Cortex of kidney (tissue), 1 donor: ENCODE results near the gene GALNT4.

Source experiments
- DNase-seq: peaks from one replicate; lab custom pipeline; 2025; lab: John Stamatoyannopoulos, UW

Gene GALNT4

DNA sequence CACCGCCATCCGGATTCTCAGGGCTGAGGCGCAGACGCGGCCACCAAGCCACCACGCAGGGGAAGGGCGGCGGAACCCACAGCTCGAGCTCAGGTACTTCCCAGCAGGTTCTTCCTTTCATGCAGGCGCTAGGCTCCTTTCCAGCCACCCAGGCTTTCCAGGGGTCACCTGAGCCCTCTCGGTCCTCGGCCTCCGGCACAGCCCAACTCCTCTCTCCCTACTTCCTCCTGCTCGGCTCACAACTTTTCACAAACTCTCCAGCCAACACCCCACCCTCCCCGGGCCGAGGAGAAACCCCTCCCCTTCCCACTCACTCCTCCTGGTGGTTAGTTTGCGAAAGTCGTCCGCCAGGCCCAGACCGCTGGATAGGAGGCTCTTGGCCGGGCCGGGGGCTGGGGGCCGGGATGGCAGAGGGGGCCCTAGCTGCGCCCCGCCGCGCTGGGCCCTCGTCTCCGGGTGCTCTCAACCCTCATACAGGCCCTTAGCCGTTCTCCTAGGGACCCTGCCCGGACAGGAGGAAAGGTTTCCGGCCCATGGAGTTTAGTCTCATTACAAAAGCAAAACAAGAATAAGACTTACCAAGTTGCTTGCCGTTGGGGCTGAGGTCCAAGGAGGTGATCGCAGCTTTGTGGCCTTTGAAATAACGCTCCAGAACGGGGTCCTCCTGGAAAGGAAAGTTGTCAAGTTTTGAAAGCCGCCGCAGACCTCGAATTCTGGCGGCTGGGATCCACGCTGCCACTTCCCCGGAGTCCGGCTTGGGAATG lies at the start of gene GALNT4:
GALNT4 (minus strand) TSS at position 256 of the 764 bp plus-strand sequence; CDS start at position 9, 247 bp downstream.
- no peak for DNase-seq

- DNase-seq = no peak
Measured at GRCh38 chr12:89573051-89573810, 48.6 kb upstream of the GALNT4 start.

GRCh38 chr12:89571491-89572195 lies 47.0 kb upstream of the GALNT4 start:
- no peak for DNase-seq

DNA sequence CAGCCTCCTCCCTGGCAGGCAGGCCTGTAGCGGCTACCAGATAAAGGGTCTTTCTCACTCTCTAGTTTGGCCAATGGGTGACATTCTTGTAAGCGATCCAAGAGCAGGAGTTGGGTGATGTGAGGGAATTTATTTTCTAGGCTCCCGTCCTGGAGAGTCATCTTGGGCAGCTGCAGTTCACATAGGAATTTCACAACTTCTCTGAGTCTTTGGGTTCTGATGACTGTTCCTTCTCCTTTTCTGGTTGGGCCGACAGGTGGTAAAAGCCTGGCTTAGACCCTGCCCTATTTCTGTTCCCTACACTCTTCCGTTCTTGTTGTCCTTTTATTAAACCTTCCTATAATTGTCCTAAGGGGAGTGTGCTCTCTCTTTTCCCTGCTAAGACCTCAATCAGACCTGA lies 43.9 kb upstream of the GALNT4 start:
- DNase-seq = no peak

GRCh38 chr12:89567691-89568239 lies 43.2 kb upstream of the GALNT4 start:
- DNase-seq = no peak

DNA sequence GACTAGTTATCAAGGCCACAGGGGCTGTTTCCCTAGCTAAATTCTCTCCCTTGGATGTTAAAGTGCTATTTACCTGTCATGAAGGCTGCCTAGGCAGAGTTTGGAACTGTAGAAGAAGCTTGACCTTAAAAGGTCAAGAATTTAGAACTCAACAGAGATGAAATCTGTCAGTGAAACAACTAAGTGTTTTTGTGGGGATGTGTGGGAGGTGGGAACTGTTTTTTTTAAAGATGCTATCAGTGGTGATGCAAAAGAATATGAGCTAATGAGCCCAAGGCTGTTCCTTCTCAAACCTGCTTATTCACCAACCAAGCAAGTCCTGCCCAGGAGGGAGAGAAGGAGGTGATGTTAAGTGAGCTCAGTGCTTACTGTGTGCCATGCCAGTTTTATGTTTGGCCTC lies 42.0 kb upstream of the GALNT4 start:
- DNase-seq = no peak

- DNase-seq = no peak
Measured at GRCh38 chr12:89565002-89565401, 40.4 kb upstream of the GALNT4 start.

- no peak for DNase-seq
Measured at GRCh38 chr12:89559753-89560152, 35.2 kb upstream of the GALNT4 start.

DNA sequence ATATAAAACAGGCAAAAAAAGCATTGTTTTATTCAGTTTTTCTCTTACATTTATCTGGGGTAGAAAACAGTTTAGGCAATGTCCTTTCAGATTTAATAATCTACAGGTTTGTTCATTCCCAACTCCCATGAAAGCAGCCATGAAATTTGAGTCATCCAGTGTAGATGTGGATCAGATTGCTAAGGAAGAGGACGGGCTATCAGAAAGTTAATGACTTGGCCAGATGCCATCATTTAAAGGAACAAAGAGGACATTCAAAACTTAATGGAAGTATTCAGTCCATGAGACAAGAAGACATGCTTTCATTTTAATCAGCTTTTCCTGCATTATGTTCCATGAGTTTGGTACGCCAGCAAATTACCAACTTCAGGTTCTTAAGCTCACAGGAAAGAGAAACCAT lies 32.4 kb upstream of the GALNT4 start:
- DNase-seq = no peak

- no peak for DNase-seq
Measured at GRCh38 chr12:89552376-89552775, 27.8 kb upstream of the GALNT4 start.

DNA sequence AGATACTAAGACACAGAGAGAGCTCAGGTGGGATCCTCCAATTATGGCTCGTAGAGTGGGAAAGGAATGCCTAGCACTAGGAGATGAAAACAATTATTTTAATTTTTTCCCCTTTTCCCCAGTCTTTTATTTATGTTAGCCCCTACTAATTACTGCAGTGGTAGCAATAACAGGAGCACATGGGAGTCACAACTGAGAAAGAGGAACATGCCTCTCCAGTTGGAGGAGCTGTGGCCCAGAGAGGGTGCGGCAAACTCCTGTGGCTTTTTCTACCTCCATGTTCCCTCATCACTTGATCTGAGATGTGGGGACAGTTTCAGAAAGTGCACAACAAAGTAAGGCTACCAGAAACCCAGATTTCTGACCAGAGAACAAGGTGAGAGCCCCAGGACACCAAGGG lies 27.2 kb upstream of the GALNT4 start:
- no peak for DNase-seq

GRCh38 chr12:89547101-89547500 lies 22.5 kb upstream of the GALNT4 start:
- DNase-seq = no peak

GRCh38 chr12:89546151-89546550 lies 21.6 kb upstream of the GALNT4 start:
- DNase-seq = no peak

DNA sequence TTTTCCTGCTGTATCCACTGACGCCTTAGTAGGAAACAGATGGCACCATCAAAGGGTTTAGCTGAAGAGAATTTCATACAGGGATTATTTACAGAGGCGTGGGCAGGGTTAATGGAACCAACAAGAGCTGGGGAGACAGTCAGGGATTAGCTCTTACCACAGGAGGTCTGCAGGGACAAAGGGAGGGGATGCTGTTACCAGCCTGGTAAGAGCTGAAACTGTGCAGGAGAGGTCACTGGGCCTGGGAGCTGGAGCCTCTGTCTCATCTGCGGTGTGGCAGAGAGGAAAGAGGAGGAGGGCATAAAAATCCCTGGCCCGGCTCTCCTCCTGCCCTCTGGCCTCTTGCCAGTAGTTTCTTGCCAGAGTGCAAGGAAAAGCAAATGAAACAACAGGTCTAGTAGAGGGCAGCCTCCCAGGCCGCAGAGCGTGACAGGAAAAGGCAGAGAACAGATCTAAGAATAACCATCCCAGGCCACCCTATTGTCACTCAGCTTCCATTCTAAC lies 20.1 kb upstream of the GALNT4 start:
- DNase-seq = no peak

GRCh38 chr12:89544022-89544421 lies 19.4 kb upstream of the GALNT4 start:
- DNase-seq = no peak

DNA sequence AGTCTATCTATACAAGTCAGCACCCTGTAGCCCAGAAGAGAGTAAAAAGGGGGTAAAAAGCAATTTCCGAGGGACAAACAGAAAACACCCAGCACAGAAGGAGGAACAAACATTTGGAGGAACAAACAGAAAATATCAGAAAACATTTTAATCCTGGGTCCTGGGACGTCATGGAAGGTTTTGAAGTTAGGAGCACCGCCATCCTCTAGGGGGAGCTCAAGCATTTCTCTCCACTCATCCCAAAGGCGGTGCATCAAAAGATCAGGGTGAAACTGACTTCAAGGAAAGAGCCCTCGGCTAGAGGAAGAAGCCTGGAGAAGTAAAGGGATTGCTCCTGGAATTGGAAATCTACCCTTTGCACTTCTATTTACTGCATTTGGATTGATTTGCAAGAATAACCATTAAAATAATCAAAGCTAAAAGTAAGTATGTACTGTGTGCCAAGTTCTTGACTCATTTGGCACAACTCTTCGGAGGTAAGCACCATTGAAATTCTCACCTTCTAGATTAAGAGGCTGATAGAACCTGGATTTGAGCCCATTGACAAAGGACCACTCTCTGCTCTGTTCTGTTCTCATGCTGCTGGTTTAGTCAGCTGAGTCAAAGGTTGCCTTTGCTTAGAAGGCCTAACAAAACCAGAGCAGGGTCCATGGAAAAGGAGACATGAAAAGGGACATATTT lies 18.5 kb upstream of the GALNT4 start:
- no peak for DNase-seq

DNA sequence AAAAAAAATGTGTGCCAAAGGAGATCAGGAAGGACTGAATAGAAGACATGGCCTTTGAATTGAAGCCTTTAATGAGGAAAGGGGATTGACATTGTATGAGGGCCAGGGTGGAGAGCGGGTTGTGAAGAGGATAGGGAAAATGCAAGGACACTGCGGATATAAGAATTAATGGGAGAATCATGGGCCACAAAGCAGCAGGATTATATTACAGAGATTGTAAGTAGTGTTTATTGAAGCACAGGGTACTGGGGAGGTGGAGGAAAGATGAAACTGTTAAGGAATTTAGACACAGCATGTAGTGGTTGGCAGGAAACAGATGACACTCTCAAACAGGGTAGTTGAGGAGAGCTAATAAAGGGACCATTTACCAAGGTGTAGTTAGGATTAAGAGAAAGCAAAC lies 17.6 kb upstream of the GALNT4 start:
- DNase-seq = no peak

- no peak for DNase-seq
Measured at GRCh38 chr12:89540586-89540985, 16.0 kb upstream of the GALNT4 start.

DNA sequence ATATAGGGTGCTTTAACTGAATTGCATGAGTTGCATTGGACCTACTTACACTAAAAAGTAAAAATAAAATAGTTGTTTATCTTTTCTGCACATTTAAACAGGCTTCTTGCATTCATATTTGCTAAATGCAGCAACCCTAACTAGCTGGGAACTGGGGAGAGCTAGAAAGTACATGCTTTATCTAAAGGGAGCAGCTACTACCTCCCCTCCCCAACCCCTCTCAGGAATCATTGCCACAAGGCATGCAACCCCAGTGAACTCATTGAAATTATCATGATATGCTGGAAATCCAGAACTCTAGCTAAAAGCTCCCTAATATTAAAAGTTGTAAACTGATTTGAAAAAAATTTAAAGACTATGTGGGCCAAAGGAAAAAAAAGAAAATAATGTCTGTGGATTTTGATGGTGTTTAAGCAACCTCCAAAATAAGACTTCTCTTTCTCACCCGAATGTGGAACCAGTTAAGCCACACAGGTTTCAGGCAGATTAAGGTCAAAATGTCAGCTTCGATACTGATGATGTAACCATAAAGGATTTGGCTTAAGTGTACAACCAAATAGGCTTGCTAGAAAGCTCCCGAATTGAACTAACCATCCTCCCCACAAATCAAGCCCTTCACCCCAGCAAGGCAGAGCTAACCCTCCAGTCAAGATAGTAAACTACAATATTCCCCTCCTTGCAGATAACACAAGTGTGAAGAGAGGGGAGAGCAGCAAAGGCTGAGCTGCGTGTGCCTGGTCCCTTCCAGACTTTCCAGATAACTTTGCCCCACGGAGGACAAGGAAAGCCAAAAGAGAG lies 15.0 kb upstream of the GALNT4 start:
- DNase-seq = no peak

DNA sequence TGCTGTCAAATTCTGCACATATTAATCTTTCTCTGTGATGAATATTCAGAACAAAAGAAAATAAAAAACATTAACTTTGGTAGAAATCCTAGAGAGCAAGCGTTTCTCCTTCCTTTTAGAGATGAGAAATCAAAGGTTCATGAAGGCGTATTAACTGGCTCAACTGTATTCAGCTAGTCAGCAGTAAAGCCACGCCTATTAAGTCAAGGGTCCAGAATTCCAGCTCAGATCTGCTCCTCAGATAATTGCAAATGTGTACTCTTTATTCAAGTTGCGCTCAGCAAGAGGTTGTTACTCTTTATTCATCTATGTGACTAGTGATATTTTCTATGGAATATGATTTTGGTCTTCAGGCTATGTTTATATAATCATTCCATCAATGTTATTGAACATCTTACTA lies 14.3 kb upstream of the GALNT4 start:
- no peak for DNase-seq

GRCh38 chr12:89537389-89537788 lies 12.8 kb upstream of the GALNT4 start:
- DNase-seq = no peak
